NT2/D1 (cell line): ENCODE results near the gene HYPK.

Source experiments
- SUZ12 ChIP-seq: IDR thresholded peaks from 2 replicates; pipeline ENCODE4 v1.6.1; 2011; ENCODE audit not compliant: insufficient read length, insufficient read depth; ENCODE audit errors: extremely low read depth
- YY1 ChIP-seq: IDR thresholded peaks from 2 replicates; pipeline ENCODE4 v1.6.1; 2011; ENCODE audit not compliant: insufficient read length, insufficient read depth
- ZNF274 ChIP-seq: IDR thresholded peaks from 2 replicates; pipeline ENCODE4 v1.6.1; 2011; ENCODE audit warnings: mild to moderate bottlenecking, low read depth, low read length

- TF ChIP-seq YY1, result peak; percentile 17
- TF ChIP-seq ZNF274, result no peak
- TF ChIP-seq SUZ12, result no peak
These were observed at the start of gene HYPK for GRCh38 chr15:43800286-43801141.
